HG03175 (cell line): ENCODE results near the gene SETD3.

Experiments
- ATAC-seq: cut with Tn5 transposase; IDR thresholded peaks from one replicate; pipeline ENCODE4 v1.9.1; 2021; ENCODE audit warnings: mild to moderate bottlenecking, moderate library complexity; ENCODE audit not compliant: unreplicated experiment

Gene SETD3

GRCh38 chr14:99502989-99503421 lies 22.3 kb upstream of the SETD3 start:
- ATAC-seq = no peak

DNA sequence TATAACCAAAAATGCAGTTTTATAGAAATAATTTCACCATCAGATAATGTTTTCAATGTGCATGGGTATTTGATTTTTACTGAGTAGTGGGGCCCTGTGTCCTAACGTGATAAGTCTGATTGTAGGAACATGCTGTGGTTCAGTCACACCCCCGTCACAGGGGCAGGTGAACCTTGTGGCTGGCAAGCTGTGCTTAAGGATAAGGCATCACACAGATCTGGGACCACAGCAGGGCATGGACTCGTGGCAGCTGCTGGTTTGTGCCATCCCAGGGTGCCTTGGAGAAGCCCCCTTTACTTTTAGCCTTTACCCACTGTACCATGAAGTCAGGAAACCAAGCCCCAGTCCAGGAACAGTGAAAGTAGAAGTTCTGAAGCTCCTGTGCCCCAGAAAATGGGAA lies 17.2 kb upstream of the SETD3 start:
- no peak for ATAC-seq

- ATAC-seq = no peak
Observed at GRCh38 chr14:99497341-99497740, 16.7 kb upstream of the SETD3 start.

GRCh38 chr14:99484106-99484505 lies 3.4 kb upstream of the SETD3 start:
- no peak for ATAC-seq

DNA sequence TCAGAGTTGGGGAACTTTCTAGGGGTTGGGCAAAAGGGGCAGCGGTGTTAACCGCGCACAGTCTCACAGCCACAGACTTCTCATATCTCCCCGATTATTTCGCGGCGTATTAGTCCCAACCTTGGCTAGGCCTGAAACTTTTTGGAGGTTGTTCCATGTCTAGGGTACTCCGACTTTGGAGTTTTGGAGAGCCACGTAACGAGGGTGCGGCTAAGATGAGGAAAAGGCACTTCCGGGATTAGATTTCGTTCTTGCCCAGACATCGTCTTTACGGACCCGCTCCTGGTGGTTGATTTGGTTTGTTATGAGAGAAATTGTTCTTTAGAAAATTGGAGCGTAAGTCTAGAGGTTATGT lies 1.1 kb upstream of the SETD3 start:
- ATAC-seq = no peak

GRCh38 chr14:99480917-99481744 lies 472 bp upstream of the SETD3 start, which contains the start of gene CCNK:
CCNK (plus strand) TSS chr14:99481409; CDS start chr14:99492678, 11,269 bp downstream.
- ATAC-seq = peak; percentile 87

DNA sequence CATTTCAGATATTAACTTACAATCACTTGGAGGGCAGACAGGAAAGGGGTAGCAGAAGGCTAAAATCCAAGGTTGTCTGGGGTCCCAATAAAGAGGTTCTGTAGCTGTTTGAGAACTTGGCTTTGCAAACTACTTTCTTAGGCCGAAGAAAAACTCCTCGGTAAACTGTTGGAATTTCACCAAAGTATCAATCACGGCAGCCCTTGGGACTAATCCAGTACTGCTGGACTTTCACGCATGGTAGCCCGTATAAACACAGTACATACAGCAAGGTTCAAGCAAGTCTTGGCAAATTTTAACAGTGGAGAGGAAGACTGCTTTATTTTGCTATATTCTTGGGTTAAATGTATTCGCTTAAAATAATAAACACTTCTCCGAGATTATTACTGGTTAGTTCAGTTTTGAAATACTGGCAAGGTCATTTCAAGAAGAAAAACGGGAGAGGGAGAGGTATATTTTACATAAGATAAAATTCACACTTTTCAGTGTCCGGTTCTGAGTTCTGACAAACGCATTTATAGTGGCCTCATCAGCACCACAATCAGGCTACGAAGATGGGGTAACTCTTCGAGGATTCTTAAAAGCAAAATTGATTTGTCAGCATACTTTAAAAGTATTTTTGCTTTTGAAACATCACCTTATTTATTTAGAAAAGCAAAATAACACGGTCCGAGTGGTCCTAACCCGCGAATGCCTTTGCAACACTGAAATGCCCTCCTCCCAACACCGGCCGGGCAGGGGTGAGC lies 1.3 kb downstream of the SETD3 start:
- no peak for ATAC-seq

DNA sequence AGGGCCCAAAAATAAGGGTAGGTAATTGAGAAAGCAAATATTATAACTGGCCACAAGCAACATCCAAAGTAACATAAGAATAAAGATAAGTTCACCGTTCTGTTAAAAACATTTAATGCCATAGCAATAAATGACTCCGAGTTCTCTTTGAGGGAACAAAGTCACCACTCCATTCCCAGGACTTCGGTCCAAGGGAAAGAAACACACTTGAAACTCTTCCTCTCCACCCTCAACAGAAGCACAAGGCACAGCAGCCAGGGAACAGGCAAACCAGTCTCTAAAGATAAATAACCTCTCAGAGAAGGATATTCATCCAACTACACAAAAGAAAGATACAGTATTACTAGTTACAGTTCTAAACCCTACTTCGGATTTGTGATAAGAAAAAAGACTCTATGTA lies 2.5 kb downstream of the SETD3 start:
- no peak for ATAC-seq

DNA sequence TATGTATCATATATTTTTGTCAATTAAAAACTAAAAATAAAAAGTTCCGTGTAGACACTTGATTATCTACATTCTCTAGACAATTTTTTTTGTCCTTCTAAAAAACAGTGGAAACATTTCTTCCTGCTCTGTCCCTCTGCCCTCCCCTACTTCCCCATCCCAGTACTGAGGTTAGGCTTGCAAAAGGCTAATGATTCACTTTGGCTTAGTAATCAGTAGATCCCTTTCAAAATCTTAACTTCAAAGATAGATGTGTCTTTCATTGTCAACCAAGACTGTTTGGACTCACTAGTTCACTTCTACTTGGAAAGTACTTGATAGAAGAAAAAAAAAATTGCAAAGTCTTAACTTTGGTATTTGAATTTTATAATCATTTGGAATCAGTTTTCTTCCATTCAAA lies 3.8 kb downstream of the SETD3 start:
- ATAC-seq = no peak

GRCh38 chr14:99475660-99476059 lies 5.0 kb downstream of the SETD3 start:
- no peak for ATAC-seq

- no peak for ATAC-seq
Observed at GRCh38 chr14:99475179-99475578, 5.5 kb downstream of the SETD3 start.

GRCh38 chr14:99473458-99473857 lies 7.2 kb downstream of the SETD3 start:
- no peak for ATAC-seq

DNA sequence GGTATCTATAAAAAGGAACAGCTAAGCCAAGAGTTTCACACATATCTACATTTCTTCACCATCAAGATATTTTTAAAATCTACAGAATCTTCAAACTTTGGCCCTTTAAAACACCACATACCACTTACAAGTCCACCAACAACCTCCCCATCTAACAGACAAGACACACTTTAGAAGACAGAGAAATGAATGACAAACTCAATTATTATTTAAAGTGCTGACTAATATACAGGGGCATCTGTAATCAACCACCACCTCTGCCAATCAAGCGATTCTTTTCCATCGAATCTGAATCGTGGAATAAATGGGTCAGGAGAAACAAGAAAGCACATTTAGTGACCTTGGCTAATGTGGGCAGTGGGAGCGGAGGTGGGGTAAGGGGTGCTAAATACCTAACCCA lies 7.7 kb downstream of the SETD3 start:
- ATAC-seq = no peak

GRCh38 chr14:99471731-99472130 lies 8.9 kb downstream of the SETD3 start:
- no peak for ATAC-seq

DNA sequence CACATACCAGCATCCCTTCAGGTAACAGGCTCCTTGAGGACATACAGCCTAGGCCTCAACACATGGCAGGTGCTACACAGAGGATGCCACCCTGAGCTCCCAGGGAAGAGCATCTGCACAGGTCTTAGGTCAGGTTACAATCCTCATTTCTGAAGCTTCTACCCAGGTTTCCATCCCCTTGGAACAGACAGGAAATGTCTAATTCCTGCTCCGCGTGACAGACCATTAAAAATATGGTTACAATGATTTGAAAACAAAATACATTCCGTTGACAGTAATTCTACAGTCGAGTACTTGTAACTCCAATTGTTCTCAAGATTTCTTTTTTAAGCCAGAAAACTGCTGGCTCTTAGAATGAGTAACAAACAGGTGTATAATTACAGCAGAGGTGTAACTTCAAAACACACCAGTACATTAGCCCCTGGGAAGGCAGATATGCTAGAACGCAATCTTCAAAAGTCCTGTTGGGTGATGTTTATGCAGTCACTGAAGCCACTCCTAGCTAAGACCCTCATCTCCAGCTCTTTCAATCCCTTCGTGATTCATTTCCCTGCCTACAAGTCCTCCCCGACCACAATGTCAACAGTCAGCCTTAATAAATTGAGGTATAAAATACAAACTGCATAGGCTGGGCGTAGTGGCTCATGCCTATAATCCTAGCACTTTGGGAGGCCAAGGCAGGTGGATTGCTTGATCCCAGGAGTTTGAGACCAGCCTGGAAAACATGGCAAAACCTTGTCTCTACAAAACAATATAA lies 11.6 kb downstream of the SETD3 start:
- ATAC-seq = no peak

GRCh38 chr14:99468081-99468480 lies 12.6 kb downstream of the SETD3 start:
- ATAC-seq = no peak

DNA sequence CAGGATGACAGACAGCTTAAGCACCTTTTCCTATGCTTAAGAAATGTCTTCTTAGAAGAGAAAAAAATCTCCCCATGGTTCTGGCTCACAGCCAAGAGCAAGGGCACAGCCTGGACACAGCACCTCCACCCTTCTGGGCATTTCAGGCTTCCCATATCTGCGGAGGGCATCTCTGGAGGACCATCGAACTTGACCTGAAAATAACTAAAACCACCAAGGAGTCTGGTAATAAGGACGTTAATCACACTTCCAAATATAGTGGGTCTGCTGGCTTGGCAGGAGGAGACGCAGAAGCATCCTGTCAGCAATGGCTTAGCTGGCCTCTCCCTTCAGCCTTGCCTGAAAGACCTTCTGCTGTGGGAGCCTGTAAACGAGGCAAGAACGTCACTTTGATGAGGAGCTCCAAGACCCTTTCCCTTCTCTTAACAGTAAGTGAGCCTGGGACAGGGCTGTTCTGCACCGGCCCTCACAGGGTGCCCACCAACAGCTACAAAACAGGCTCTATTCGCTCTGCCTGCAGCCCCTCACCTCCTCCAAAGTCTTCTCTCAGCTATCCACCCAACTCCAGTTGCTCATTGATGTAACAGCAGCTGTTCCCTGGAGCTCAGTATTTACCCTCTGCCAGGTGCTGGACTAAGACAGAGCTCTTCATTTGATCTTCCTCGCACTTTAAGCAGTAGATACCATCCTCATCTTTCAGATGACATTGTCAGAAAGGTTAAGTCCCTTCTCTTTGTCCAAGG lies 13.2 kb downstream of the SETD3 start:
- ATAC-seq = no peak

GRCh38 chr14:99466758-99467157 lies 13.9 kb downstream of the SETD3 start:
- no peak for ATAC-seq

GRCh38 chr14:99465288-99465687 lies 15.4 kb downstream of the SETD3 start:
- no peak for ATAC-seq

DNA sequence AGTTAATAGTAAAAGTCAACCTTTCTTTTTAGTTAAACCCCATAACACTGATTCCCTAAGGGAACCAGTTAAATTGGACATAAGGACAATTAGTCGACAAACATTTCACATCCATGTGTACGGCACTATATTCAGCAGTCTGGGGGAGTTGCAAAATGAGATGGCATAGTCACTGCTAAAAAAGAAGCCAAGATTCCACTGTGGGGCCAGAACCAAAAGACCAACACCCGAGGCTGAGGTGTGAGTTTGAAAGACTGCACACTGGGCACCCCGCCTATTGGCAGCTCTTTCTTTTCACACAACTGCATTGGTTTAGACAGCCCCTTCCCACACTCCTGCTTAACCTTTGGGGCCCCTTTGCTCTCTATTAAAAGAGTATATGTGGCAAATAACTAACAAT lies 16.7 kb downstream of the SETD3 start:
- no peak for ATAC-seq

- no peak for ATAC-seq
Observed at GRCh38 chr14:99462210-99462609, 18.4 kb downstream of the SETD3 start.
